Stimulated activated CD4-positive, alpha-beta T cell treated with anti-CD3 and anti-CD28 coated beads, TNF-alpha, amount 100 ng/mL, for 48 hours (primary cell): ENCODE results near the gene PPM1J.

Experiments
- DNase-seq, 3 donors: peaks; one replicate each; pipeline ENCODE4 v3.0.0-alpha.2; 2020; ENCODE audit warnings: low read depth in 3 of 3

The PPM1J gene

GRCh38 chr1:112687785-112688496, 27.2 kb downstream of the PPM1J start:
- no peak for DNase-seq

DNA sequence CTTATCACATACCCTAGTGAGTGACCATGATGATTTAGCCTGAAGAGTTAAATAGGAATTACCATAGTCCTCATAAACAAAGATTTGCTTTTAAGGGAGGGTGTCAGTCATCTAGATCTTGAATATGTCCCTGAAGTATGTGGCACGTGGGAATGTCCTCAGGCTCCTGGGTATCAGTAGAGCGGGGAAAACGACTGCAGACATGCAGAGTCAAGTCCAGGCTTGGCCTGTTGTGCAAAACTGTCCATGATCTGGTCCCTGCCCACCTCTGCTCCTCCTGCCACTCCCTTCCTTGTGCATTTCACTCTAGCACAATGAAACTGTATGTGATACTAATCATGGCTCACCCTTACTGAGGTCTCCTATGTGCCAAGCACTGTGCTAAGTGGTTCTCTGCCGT, 27.8 kb downstream of the PPM1J start:
- no peak for DNase-seq

DNA sequence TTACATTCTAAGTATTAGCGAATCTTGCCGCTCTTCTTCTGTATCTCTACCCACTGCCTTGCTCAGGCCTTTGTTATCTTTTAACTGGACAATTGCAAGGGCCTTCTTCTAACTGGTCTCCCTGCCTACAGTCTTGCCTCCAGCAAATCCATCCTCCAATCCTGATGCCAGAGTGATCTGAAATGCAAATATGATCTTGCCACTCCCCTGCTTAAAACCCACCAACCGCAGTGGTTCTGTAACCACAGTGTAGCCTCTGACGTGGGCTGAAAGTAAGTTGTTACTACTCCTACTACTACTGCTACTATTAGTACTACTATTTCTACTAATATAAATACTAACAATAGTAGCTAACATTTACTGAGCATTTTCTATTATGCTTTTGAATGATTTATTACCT, 28.3 kb downstream of the PPM1J start:
- no peak for DNase-seq

GRCh38 chr1:112686417-112686816, 28.7 kb downstream of the PPM1J start:
- DNase-seq = no peak

DNA sequence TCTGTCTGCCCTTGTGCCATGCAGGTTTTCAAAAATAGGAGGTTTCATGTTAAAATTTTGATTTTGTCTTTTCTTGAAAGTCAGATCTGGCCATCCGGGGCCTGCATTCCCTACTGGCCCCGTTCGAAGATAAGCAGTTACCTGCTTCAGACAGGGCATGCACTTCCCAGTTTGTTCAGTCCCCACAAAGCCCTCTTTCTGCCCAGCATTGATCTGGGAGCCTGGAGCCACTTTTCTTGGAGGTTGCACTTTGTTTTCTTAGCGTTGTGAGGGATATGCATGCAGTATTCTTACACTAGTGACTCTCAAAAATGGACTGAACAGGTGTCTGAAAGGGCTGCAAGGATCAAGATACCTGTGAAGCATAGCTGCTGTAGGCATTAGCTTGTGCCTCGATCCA, 29.2 kb downstream of the PPM1J start:
- no peak for DNase-seq

GRCh38 chr1:112678605-112679004, 36.5 kb downstream of the PPM1J start:
- no peak for DNase-seq

DNA sequence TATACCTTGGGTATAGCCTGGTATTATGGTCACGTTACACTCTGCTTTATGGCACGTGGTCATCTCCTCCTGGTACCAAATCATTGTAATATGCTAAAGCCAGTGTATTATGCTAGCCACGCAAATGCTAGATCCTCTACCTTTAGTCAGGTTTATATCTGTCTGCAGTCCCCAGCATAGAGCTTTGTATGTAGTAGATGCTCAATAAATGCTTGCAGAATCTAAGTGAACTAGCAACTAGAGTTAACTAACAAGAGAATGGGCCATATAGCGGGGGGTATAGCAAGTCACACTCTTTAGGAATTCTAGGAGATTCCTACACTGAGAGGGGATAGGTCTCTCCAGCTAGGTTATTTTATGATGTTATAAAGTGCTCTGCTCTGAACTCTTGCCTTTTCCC, 37.6 kb downstream of the PPM1J start:
- no peak for DNase-seq

DNA sequence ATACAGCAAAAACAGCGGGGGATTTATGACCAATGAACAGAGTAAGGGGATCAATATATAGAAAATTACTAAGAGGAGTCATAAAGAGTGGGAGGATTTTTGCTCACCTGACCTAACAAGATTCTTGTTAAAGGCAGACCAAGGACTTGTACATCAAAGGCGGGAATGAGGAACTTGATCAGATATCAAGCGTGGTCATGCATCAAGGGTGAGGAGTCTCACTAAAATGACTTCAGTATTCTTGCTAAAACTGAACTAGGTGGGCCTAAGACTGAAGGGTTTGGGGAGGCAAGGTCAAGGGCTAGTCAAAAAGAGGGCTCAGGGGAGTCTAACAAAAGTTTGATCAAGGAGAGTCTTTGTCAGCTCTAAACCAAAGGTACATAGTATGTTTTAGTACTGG, 38.6 kb downstream of the PPM1J start:
- no peak for DNase-seq

GRCh38 chr1:112675728-112676381, 39.3 kb downstream of the PPM1J start:
- DNase-seq = no peak

- DNase-seq = peak in 1 of 3 donors; percentile 40
Observed at GRCh38 chr1:112674986-112675727, 40.0 kb downstream of the PPM1J start.

DNA sequence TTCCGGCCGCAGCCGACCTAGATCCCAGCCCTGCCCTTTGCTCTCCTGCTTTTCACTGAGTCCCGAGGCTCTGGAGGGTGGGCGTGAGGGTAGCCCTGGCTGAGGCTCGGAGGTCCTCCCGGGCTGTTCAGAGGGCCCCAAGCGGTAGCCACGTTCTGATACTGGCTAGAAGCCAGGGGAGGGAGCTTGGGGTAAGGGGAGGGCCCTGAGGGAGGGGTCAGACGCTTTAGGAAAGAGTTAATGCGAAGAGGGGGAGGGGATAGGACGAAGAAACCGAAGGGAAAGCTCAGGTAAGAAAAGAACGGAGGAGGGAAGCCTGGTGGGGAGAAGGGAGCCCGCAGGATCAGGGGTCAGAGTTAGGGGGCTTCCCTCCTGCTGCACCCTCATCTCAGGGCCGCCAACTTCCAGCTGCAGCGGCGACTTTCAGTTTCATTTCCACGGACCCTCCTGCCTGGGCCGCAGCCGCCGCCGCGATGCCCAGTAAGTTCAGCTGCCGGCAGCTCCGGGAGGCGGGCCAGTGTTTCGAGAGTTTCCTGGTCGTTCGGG, 40.6 kb downstream of the PPM1J start, which contains the start of gene MOV10:
TSS of gene MOV10 (plus strand) at position 220 of the 546 bp plus-strand sequence. CDS start at position 474, 254 bp downstream.
- DNase-seq = peak; percentile 27 to 57 (median 33)

DNA sequence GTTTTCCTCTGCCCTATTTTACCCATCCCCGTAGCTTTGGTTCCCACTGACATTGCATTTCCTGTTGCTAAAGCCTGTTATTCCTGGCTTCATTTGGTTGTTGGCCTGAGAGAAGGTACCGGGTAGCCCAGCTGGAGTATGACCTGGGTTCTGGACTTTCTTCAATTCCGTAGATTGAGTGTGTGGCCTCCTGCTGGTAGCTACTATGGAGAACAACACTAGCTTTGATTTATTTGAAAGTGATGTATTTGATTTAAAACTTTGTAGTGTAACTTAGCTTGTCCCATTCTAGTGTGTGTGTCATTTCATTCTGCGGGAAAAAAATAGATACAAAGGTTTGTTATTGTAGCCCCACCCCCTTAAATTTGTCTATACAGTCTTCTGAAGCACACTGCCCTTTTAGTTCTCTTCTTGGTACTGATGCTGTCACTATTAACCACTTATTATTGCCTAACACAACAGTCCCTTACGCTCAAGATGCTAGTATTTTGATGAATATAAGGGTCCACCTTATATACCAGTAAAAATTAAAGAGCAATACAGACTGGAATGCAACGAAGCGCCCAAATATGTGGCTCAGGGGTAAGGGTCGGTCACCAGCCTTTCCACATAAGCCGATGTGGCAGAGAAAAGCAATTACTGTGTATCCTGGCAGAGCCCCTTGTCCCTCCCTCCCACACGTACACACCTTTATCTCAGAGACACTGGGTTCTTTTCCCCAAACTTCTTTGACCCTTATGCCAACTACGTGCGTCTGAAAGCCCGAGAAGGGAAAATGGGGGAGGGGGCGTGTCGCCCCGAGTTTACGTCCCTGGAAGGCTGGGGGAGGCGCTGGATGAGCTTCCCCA, 41.3 kb downstream of the PPM1J start:
- no peak for DNase-seq

DNA sequence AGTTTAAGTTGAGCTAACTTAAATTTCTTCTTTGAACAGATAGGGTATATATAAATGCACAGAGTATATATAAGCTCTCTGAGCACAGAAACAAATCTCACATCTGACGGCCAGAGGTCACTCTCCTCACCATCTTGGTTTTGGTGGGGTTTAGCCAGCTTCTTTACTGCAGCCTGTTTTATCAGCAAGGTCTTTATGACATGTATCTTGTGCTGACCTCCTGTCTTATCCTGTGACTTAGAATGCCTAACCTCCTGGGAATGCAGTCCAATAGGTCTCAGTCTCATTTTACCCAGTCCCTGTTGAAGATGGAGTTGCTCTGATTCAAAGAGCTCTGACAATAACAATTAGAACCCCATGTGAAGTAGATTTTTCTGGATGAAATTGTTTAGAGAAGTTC, 42.3 kb downstream of the PPM1J start:
- no peak for DNase-seq

GRCh38 chr1:112672009-112672408, 43.1 kb downstream of the PPM1J start:
- no peak for DNase-seq

- no peak for DNase-seq
Observed at GRCh38 chr1:112666946-112667345, 48.2 kb downstream of the PPM1J start.

DNA sequence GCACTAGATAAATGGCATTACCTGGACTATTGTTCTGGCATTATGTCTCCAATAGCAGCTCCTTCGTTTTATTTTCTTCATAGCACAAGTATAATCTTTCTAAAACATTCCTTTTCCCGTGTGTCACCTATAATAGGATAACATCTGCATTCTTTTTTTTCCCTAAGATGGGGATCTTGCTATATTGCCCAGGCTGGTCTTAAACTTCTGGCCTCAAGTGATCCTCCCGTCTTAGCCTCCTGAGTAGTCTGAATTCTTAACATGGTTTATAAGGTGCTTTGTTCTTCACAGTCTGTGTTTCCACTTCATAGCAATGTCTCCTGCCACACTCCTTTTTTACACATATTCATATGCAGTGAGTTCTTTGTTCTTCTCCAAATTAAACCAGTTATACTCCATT, 49.3 kb downstream of the PPM1J start:
- no peak for DNase-seq
